ENCODE data around the gene NFIA.

NFIA gene

DNA sequence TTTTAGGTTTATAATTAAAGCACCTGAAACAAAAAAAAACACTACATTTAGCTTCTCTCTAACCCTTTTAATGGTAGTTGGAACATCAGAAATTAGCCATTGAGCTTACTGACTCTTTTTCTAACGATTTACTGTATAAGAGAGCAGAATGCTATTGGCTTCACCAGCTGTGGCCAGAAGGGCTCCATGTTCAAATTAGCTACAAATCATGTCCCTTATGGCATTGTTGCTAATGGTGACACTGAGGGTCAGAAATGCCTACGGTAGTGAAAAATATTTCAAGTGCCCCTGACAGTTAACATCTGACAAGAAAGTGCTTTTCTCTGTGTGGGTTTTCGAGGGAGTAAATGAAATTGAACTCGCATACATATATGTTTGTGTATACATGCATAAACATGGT is 232.7 kb downstream of the NFIA start:
- DNase-seq: no peak

DNA sequence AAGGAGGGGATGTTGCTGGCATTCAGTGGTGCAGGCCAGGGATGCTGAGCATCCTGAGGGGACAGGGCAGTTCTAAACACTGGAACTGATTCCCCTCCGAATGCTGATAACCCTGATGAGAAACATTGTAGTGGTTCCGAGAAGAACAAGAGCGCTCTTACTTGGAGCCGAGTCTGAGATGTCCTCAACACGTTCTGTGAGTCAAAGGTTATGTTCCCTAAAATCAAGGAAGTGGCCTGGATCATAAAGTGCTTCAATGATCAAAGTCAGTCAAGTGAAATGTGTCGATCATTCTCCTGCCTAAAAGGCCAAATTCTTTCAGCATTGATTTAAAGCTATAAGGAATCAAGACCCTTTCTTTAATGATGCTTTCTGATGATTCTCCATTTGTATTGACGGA is 234.1 kb downstream of the NFIA start:
- no peak for DNase-seq

DNA sequence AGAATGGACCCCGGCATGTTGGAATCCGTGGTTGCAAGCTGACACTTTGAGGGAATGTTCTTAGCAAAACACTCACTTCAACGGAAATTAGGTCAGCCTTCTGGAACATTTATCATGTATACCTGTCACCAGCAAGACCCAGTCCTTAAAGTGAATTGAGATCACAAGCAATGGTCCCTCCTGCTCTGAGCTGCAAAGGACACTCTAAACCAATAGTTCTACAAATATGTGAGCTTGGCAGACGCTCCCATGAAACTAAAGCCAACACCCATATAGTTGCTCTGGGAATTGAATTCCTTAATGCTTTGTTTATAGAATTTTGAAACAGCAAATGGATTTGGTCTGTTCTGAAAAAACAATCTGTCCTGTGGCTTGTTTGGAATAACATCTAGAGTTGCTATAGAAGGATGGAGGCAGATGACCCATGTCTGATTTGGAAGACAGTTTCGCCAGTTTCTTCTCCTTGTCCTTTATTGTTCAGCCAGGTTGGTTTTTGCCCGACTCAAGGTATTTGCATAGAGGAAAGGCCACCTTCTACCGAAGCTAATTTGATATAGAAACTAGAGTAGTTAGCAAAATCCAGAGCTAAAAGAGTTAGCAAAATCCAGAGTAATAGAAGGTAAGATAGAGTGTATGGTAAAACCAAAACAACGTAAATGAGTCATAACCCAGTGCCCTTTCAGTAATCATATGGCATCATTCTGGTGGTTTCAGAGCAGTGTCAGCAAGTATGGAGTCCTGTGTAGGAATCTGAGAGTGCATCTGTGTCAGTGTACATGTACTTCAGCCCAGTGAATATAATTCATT is 236.2 kb downstream of the NFIA start:
- no peak for DNase-seq

DNA sequence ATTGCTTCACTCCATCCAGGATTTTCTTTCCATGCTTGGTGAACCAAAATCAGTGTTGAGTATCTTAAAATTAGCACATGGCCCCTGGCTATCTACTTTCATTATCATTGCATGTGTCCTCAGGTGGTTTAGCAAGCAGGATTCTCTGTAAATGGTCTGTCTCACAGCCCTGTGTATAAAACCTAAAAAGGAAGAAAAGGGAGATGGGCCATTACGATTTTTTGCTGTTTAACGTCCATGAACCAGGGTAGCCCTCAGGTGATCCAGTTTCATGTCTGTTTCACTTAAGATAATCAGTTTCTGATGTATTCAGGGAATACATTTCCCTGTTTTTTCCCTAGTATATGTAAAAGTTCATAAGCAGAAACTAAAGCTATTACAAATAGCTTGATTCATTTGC is 238.2 kb downstream of the NFIA start:
- DNase-seq: no peak

DNA sequence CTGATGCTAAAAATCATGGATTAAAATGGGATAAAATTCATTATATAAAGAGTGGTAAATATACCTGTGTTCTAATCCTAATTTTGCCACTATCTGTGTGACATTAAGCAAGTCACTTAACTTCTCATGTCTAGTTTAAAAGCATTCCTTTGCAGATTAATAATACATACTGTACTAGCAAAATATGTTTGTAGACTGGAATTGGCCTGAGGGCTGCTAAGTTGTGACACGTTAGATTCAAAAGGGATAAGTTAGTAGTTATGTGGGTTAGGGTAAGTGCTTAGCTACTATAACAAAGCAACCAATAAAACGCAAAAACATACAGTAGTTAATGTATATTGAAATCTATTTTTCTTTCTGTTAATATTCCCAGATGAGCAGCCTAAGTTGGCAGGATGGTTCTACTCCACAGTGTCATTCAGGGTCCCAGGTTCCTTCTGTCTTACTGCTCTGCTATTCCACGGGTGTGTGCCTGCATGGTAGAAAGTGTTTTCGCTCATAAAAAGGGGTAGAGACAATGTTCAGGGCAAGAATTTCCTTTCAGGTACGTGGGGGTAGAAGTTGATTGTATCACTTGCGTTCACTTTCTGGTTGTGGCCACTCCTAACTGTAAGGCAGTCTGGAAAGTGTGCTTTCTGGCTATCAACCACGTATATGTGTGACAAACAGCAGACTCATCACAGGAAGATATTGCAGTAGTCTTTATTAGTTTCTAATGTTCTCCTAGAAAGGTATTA is 239.8 kb downstream of the NFIA start:
- no peak for DNase-seq

DNA sequence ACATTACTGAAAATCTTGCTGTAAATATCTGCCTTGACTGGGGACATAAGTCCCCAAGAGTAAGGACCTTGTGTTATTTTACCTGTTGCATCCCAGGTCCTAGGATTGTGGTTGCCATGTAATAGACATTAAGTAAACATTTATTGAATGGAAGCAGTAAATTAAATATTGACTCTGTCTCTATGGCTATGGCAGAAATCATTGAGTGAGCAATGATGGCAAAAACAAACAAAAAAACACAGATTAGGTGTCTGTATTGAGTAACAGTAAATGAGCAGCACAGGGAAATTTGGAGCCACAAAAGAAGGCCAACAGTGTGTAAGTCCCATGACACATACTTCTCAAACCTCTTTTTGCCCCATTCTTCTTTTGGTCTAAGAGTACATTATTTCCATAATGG is 240.4 kb downstream of the NFIA start:
- no peak for DNase-seq

DNA sequence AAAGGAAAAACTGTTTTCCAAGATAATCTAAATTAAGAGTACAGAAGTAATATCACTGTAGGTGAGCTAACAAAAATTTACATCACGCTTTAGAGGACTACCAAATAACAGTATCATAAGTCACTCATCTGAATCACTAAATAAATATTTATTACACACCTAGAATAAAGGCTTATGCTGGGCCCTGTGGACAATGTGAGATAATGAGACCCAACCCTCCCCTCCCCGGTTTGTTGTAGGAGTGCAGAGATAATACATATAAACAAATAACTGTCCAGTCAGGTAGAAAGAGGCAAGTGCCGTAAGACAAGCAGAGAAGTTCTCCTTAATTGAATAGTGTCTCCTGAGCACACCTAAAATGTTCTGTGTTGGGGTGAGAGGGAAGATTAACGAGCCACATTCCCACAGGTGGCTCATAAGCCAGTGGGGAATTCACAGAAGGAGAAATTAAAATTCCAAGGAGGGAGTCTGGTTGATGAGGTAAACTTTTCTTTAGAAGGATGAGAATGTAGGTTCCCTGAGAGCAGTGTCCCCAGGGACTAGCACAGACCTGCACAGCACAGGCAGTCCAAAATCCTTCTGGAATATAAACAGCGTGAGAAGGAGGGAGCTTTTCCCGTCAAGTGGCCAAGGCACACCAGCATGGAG is 241.4 kb downstream of the NFIA start:
- DNase-seq: no peak

DNA sequence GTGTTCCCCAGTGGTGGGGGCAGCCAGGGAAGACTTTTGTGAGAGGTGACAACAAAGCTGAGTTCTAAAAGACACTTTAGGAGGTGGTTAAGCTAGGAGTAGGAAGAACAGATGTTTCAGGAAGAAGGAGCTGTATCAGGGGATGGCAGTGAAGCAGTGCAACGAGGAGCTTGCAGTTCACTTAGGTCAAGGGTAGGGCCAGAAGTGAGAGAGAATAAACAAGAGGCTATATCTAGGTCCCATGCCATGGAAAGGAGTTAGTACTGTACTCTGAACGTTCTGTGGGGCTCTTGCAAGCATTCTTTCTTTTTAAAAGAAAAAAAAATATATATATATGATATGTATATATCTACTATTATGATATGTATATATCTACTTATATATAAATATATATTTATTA is 244.4 kb downstream of the NFIA start:
- DNase-seq: no peak

DNA sequence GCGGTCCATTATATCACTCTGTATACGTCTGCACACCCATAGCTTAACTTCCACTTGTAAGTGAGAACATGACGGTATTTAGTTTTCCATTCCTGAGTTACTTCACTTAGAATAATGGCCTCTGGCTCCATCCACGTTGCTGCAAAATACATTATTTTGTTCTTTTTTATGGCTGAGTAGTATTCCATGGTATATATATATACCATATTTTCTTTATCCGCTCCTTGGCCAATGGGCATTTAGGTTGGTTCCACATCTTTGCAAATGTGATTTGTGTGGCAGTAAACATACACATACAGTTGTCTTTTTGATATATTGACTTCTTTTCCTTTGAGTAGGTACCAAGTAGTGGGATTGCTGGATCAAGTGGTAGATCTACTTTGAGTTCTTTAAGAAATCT is 245.1 kb downstream of the NFIA start:
- no peak for DNase-seq

DNA sequence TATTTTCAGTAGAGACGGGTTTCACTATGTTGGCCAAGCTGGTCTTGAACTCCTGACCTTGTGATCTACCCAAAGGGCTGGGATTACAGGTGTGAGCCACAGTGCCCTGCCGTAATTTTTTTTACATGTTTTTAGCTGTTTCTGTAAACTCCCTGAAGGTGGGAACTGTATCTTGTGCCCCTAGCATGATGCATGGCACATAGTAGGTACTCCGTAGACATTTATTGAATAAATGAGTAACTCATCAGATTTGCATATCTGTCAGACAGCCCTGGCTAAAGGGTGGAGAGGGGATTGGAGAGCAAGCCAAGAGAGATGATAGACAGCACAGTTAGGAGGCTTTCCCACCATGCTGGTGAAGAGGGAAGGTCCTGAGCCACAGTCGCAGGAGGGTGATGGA is 247.2 kb downstream of the NFIA start:
- DNase-seq: no peak

DNA sequence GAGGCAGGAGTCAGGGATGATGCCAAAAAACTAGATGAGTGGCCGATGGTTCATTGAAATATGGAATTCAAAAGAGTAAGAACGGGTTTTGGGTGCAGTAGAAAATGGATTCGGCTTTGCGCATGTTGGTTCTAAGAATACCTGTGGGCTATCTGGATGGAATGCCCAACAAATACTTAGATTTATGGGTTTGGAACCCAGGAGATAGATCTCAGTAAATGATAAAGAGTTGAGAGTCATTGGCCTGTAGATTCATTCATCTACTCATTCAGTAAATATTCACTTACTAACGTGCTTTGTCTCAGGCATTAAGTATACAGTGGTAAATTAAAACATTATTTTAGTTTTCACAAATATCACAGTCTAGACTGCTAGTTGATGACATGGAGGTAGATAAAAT is 247.7 kb downstream of the NFIA start:
- no peak for DNase-seq

DNA sequence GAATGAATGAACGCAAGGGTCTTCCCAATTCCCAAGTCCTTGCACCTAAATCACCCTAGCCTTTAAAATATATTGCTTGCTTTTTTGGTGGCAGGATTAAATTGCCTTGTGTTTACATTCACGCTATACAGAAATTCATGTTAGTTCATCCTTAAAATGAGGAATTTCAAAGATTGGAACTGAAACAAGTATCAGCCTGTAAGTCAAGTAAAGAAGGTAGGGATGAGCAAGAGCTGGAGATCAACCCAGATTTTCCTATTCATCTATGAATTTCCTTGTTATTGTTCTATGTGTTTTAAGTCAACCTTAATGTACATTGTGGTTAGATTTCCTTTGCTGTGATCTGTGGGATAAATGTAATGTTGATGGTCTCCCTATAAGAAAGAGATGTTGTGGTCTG is 248.2 kb downstream of the NFIA start:
- no peak for DNase-seq

DNA sequence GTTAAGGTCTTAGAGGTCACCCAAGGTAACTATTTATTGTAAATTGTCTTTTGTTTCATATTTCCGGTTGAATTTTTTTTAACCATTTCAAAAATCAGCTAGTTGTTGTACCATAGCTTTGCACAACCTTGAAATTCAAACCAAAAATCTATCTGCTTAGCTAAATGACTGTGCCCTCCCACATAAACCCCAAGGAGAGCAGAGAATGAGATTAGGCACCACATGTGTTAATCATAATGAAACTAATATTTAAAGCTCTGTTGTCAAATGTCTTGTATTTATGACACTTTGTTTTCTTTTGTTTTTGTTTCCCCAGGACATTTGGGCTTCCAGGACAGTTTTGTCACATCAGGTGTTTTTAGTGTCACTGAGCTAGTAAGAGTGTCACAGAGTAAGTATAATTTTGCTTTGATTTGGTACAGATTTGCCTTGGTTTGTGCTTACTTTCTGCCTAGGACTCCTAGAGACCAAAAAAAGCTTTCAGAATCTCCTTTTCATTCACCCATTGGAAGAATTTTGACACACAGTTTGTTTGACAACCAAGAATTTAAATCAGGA is 249.9 kb downstream of the NFIA start:
- no peak for DNase-seq

DNA sequence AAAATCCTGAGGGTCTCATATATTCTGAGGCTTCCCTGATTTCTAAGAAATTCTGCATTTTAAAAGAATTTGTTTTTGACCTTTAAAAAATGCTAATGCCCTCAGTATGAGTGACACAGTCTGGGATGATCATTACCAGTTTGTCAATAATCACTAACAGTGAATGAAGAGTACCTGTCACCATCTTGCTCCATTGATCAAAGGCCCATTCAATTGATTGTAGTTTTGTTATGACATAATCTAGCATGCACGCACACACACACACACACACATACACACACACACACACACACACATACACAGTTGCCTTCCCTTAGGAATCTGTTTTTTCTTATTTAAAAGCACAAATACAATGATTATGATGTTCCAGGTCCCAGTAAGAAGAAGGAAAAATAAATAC is 250.4 kb downstream of the NFIA start:
- no peak for DNase-seq

DNA sequence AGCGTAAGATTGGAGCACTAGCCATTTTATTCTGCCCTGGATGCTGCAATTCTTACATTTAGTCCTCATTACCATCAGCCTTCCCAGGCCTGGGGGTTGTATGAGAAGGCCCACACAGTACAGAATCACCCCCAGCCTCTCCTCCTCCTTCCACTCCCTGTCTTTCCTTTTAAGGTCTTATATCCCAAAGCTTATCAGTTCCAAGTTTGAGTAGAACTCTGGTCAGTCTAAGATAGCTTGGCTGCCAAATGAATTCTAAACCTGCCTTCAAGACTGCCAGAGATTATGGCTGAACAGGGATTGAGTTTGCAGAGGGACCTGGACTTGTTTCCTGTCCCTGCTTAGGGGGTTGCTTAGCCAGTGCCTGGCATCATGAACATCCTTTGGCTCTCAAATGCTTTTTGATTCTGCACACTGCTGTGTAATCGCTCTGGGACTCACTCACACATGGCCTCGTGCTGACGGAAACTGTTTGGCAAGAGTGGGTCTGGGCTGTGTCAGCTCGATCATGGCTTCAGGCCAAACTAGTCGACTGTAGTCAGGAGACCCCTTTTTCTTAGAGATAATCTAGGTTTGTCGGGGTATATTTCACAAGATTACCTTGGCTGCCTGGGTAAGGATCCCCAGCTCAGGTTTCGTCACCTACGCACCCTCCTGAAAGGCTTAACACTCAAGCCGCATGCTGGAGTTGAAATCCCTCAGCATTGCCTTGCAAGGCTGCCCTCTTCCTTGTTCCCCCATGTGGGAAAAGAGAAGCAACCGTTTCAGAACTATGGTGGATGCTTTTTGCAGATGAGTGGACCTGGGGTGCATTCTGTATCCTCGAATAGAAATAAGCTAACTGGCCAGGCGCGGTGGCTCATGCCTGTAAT is 252.6 kb downstream of the NFIA start:
- DNase-seq: no peak

DNA sequence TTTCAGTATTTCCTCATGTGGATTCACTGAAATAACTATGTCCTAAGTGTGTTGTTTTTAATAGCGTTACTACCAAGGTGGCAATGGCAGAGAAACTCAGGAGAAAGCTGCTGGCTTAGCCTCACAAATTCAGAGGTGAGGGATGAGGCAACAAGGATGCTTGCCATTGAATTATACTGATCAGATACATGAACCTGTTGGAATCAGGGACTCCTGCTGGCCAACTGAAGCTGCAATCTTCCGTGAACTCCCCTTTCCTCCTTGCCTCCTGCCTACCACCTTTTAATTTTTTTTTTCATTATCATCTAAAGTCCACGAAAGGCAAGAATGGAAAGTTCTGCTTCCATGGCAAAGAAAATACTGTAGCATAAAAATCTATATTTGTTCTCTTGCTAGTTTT is 254.7 kb downstream of the NFIA start:
- no peak for DNase-seq

DNA sequence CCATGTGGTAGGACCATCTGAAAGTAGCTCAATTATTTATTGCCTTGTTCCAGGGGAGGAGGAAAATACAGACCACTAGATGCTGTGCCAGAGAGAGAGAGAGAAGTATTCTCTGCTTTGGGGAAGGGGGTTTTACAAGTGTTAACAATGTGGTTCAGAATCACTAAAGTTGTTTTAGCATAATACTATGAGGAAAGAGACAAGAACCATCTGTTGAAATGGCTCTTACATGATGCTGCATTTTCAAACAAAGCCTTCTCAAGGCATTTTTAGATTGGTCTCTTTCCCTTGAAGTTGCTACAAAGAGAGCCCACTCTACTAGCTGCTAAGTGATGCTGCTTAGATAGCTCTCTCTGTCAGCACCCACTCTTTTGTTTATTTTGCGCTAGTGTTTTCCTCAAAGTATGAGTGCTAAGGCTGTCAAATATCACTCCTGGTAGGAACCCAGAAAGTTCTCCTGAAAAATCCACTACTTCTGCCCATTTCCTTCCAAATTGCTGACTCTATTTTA is 255.1 kb downstream of the NFIA start:
- DNase-seq: no peak

DNA sequence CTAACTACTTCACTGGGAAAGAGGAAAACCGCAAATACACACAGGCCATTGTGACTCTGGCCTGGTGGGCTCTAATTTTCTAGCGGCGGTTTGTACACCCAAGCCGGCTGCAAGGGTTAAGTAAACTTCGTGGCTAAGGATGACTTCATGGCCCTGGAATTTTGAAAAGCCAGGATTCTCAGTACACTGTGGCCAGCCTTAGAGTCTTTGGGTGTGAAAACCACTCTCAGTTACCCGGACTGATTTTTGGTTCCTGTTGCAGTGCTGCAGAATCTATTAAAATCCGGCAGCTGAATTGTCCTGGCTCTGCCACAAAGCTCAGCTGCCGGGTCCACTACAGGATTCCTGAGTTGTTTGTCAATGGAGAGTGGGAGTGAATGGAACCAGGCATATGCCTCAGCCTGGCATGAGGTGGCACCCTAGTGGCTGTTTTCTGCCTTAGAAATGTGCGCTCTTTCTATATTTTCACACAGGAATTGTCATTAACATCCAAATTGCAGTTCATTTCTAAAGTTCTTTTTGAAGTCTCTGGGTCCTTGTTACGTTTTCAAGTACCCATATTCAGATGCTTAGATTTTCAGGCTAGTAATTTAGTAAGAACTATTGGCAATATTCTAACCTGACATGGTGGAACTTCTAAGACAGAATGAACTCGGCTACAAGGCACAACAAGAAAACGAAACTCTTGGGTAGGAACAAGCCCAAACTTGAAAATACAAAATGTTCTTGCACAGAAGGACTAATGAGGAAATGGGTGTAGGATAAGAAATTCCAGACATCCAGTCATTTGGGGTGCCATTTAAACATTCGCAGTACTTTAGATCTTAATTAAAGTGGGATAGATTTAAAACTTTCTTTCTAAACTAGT is 255.9 kb downstream of the NFIA start:
- DNase-seq: peak; percentile 20

DNA sequence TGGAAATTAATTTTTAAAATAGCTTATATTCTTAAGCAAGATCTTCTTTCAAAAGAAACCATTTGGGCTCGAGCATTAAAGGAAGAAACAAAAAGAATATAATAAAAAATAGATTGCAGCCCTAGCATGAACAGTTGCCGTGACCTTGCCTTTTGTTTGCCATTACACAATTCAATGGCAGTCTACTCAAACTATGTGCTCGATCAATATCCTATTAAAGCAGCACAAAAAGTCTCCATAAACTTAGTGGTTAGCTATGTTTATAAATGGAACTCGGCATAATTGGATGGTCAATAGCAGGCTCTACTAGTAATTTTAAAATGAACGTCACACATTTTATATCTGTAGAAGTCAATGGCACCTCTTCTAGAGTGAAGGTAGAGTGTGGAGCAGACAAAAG is 256.5 kb downstream of the NFIA start:
- no peak for DNase-seq

DNA sequence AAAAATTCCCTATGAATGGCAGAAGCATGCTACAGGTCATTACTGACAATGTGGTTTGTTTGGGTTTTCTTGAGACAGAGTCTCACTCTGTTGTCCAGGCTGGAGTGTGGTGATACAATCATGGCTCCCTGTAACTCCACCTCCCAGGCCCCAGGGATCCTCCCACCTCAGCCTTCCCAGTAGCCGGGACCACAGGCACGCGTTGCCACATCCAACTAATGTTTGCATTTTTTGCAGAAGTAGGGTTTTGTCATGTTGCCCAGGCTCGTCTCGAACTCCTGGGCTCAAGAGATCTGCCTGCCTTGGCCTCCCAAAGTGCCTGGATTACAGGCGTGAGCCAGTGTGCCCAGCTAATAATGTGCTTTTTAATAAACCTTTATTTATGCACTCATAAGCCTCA is 259.1 kb downstream of the NFIA start:
- DNase-seq: no peak

DNA sequence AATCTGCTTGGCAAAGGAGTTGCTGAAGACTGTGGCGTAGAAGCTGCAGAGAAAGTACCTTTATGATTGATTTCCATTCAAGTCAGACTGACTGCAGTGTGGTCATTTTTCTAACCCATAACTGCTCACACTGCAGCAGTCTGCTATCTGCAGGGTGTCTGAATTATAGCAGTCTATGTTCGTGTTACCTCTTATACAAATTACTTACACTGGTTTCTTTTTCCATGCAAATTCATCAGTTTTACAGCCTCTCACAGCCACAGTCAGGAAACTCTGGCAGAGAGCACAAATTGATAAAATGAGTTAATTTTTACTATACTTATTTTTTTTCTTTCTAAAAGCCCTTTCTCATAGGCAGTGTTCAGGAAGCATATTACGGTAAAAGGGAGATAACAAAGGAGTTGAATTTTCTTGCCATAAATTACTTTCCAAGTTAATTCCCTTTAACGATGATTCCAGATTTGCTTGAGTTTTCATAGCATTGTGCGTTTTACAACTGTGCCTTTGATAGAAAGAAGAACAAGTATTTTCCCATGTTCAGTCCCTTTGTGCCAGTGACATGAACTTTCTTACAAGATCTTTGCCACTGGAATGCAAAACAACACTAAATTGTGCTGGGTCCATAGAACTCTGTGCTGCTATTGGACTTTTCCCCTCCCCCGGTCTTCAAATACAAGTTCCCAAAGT is 261.5 kb downstream of the NFIA start:
- no peak for DNase-seq
